ENCODE data around the gene LRRC75A.

GRCh38 chr17:16478649-16479048 lies 13.3 kb downstream of the LRRC75A start:
- TF ChIP-seq CTCF (IDR thresholded peaks at IDR 0.05) = no peak
- no peak for TF ChIP-seq POLR2AphosphoS5 (IDR thresholded peaks at IDR 0.05)
- TF ChIP-seq POLR2A (IDR thresholded peaks at IDR 0.05) = no peak
